Mucosa of rectum (tissue), 2 donors: ENCODE results near the gene SSC5D.

Experiments
- H3K27ac ChIP-seq, 2 donors: one replicate each; pipeline ENCODE4 v1.7.0; 2013; ENCODE audit warnings: inconsistent platforms in 2 of 2, low read depth in 2 of 2, low read length in 2 of 2
- H3K27me3 ChIP-seq, 2 donors: one replicate each; pipeline ENCODE4 v1.7.0; 2013; ENCODE audit warnings: low read length in 2 of 2; ENCODE audit not compliant: control insufficient read depth in 2 of 2, insufficient read depth in 2 of 2
- H3K36me3 ChIP-seq, 2 donors: one replicate each; pipeline ENCODE4 v1.7.0; 2013; ENCODE audit warnings: low read length in 2 of 2; ENCODE audit not compliant: control insufficient read depth in 2 of 2, insufficient read depth in 2 of 2
- H3K4me1 ChIP-seq, 2 donors: one replicate each; pipeline ENCODE4 v1.7.0; 2013; ENCODE audit warnings: low read length in 2 of 2, mild to moderate bottlenecking in 1 of 2; ENCODE audit not compliant: control insufficient read depth in 2 of 2, insufficient read depth in 2 of 2
- H3K4me3 ChIP-seq, 2 donors: one replicate each; pipeline ENCODE4 v1.7.0; 2013; ENCODE audit warnings: low read length in 2 of 2
- H3K9ac ChIP-seq, 2 donors: one replicate each; pipeline ENCODE4 v1.7.0; 2013; ENCODE audit warnings: low read length in 2 of 2, low read depth in 1 of 2, mild to moderate bottlenecking in 1 of 2
- H3K9me3 ChIP-seq, 2 donors: one replicate each; pipeline ENCODE4 v1.7.0; 2013; ENCODE audit warnings: low read length in 2 of 2; ENCODE audit not compliant: control insufficient read depth in 2 of 2
- donor health status: healthy.
- donor health status: Normal muscosa, but diverticular disease.

Gene SSC5D

GRCh38 chr19:55473225-55474012, 14.8 kb upstream of the SSC5D start:
- Histone ChIP-seq H3K4me1 (peaks cover 6 to 9% of the 10 kb centered on the region in 2 donors), H3K27ac (no peak overlapping the region), H3K9ac (no peak overlapping the region), H3K9me3 (no peaks in the 10 kb centered on the region), H3K27me3 (no peaks in the 10 kb centered on the region), H3K4me3 (no peak overlapping the region), H3K36me3 (no peaks in the 10 kb centered on the region)

- Histone ChIP-seq H3K9ac (no peak overlapping the region), H3K27ac (no peak overlapping the region), H3K27me3 (no peaks in the 10 kb centered on the region)
Measured at GRCh38 chr19:55474269-55475265, 13.7 kb upstream of the SSC5D start.

GRCh38 chr19:55476100-55476775, 12.0 kb upstream of the SSC5D start, which contains the start of gene ZNF628:
TSS of gene ZNF628 (plus strand) at chr19:55476617. CDS start at chr19:55479911, 3,294 bp downstream.
- Histone ChIP-seq H3K4me1 (peaks cover 6 to 9% of the 10 kb centered on the region in 2 donors), H3K27me3 (no peaks in the 10 kb centered on the region), H3K27ac (peak within 1 kb of the TSS; percentile 89 to 92), H3K9me3 (no peaks in the 10 kb centered on the region), H3K36me3 (no peaks in the 10 kb centered on the region), H3K4me3 (peak within 1 kb of the TSS; percentile 78 to 83), H3K9ac (peak within 1 kb of the TSS; percentile 73 to 74)

More at GRCh38 chr19:55474269-55475265, 13.7 kb upstream of the SSC5D start:
- Histone ChIP-seq H3K9me3 (no peaks in the 10 kb centered on the region), H3K4me3 (no peak overlapping the region), H3K4me1 (peaks cover 6 to 9% of the 10 kb centered on the region in 2 donors), H3K36me3 (no peaks in the 10 kb centered on the region)

GRCh38 chr19:55477905-55478304, 10.3 kb upstream of the SSC5D start:
- H3K9me3 ChIP-seq = no peaks in the 10 kb centered on the region
- H3K27me3 ChIP-seq = no peaks in the 10 kb centered on the region
- H3K4me3 ChIP-seq = no peak overlapping the region
- no peak overlapping the region for H3K27ac ChIP-seq
- peaks cover 6 to 9% of the 10 kb centered on the region in 2 donors for H3K4me1 ChIP-seq
- H3K9ac ChIP-seq = no peak overlapping the region
- H3K36me3 ChIP-seq = no peaks in the 10 kb centered on the region

- Histone ChIP-seq H3K36me3 (no peaks in the 10 kb centered on the region), H3K9me3 (no peaks in the 10 kb centered on the region), H3K9ac (no peak overlapping the region), H3K27me3 (no peaks in the 10 kb centered on the region), H3K4me1 (peaks cover 6 to 9% of the 10 kb centered on the region in 2 donors), H3K4me3 (no peak overlapping the region), H3K27ac (no peak overlapping the region)
Measured at GRCh38 chr19:55478364-55478763, 9.9 kb upstream of the SSC5D start.

GRCh38 chr19:55479045-55479444, 9.2 kb upstream of the SSC5D start:
- H3K4me1 ChIP-seq = peaks cover 6 to 11% of the 10 kb centered on the region in 2 donors
- H3K27ac ChIP-seq = no peak overlapping the region
- H3K4me3 ChIP-seq = no peak overlapping the region
- H3K9me3 ChIP-seq = no peaks in the 10 kb centered on the region
- H3K36me3 ChIP-seq = no peaks in the 10 kb centered on the region
- H3K9ac ChIP-seq = no peak overlapping the region
- H3K27me3 ChIP-seq = no peaks in the 10 kb centered on the region

- Histone ChIP-seq H3K36me3 (no peaks in the 10 kb centered on the region), H3K9ac (no peak overlapping the region), H3K9me3 (no peaks in the 10 kb centered on the region), H3K27ac (no peak overlapping the region), H3K4me3 (no peak overlapping the region), H3K4me1 (peaks cover 8 to 17% of the 10 kb centered on the region in 2 donors), H3K27me3 (no peaks in the 10 kb centered on the region)
Measured at GRCh38 chr19:55479451-55480230, 8.6 kb upstream of the SSC5D start.

GRCh38 chr19:55481148-55481793, 7.0 kb upstream of the SSC5D start:
- Histone ChIP-seq H3K27me3 (no peaks in the 10 kb centered on the region), H3K27ac (no peak overlapping the region), H3K4me1 (peaks cover 9 to 19% of the 10 kb centered on the region in 2 donors), H3K4me3 (no peak overlapping the region), H3K36me3 (no peaks in the 10 kb centered on the region), H3K9ac (no peak overlapping the region), H3K9me3 (no peaks in the 10 kb centered on the region)

- Histone ChIP-seq H3K27ac (no peak overlapping the region), H3K9me3 (no peaks in the 10 kb centered on the region), H3K4me3 (no peak overlapping the region), H3K36me3 (no peaks in the 10 kb centered on the region), H3K27me3 (no peaks in the 10 kb centered on the region), H3K4me1 (peaks cover 9 to 19% of the 10 kb centered on the region in 2 donors), H3K9ac (no peak overlapping the region)
Measured at GRCh38 chr19:55481794-55482155, 6.5 kb upstream of the SSC5D start.
